ENCODE data around the gene SLC26A4. TPM values are rescaled to one million over a fixed set of nuclear protein-coding genes. Genes with fewer than 3 reads are reported as not detected.

Gene SLC26A4
- 1.0 TPM for total RNA-seq
- long read RNA-seq, partial matches to known transcripts, result 0 of 3 reads
- long read RNA-seq, other reads (novel, unspliced or antisense), result 3 of 3 reads

GRCh38 chr7:107660381-107661080 is at the start of gene SLC26A4:
Gene SLC26A4 (plus strand): TSS chr7:107660828. CDS start chr7:107661642, 814 bp downstream.
- Histone ChIP-seq H3K4me1 (peaks cover 15% of the 10 kb centered on the region), H3K36me3 (no peaks in the 10 kb centered on the region), H3K9me3 (no peaks in the 10 kb centered on the region), H3K27me3 (peaks cover 42% of the 10 kb centered on the region), H3K4me3 (peak within 1 kb of the TSS; percentile 53), H3K27ac (no peak within 1 kb of the TSS)
- DNase-seq (no peak), ATAC-seq (peak; percentile 30)
- intact Hi-C loops (cut with DNase I), result no loop called here
- no peak for TF ChIP-seq CTCF (IDR thresholded peaks at IDR 0.05)

GRCh38 chr7:107613439-107613838 is 47.2 kb upstream of the SLC26A4 start:
- intact Hi-C loops (cut with DNase I), result no loop called here

GRCh38 chr7:107613948-107614347 is 46.7 kb upstream of the SLC26A4 start:
- TF ChIP-seq CTCF (IDR thresholded peaks at IDR 0.05), result no peak
- DNase-seq (no peak), ATAC-seq (no peak)
- intact Hi-C loops (cut with DNase I), result no loop called here
- no peaks in the 10 kb centered on the region for H3K9me3 ChIP-seq
- H3K27me3 ChIP-seq, result no peaks in the 10 kb centered on the region
- H3K4me1 ChIP-seq, result no peaks in the 10 kb centered on the region
- H3K36me3 ChIP-seq, result peaks cover 47% of the 10 kb centered on the region
- H3K4me3 ChIP-seq, result no peak overlapping the region
- no peak overlapping the region for H3K27ac ChIP-seq

More at GRCh38 chr7:107613439-107613838, 47.2 kb upstream of the SLC26A4 start:
- Histone ChIP-seq H3K4me3 (no peak overlapping the region), H3K27me3 (no peaks in the 10 kb centered on the region), H3K36me3 (peaks cover 47% of the 10 kb centered on the region), H3K9me3 (no peaks in the 10 kb centered on the region), H3K27ac (no peak overlapping the region), H3K4me1 (no peaks in the 10 kb centered on the region)
- no peak for ATAC-seq
- DNase-seq, result no peak
- no peak for TF ChIP-seq CTCF (IDR thresholded peaks at IDR 0.05)

GRCh38 chr7:107614425-107614824 is 46.2 kb upstream of the SLC26A4 start:
- peaks cover 47% of the 10 kb centered on the region for H3K36me3 ChIP-seq
- no peak overlapping the region for H3K27ac ChIP-seq
- intact Hi-C loops (cut with DNase I), result no loop called here
- no peak overlapping the region for H3K4me3 ChIP-seq
- no peaks in the 10 kb centered on the region for H3K4me1 ChIP-seq
- no peaks in the 10 kb centered on the region for H3K9me3 ChIP-seq
- ATAC-seq (no peak), DNase-seq (no peak)
- TF ChIP-seq CTCF (IDR thresholded peaks at IDR 0.05), result no peak
- no peaks in the 10 kb centered on the region for H3K27me3 ChIP-seq

- H3K36me3 ChIP-seq, result peaks cover 54% of the 10 kb centered on the region
- TF ChIP-seq CTCF (IDR thresholded peaks at IDR 0.05), result no peak
- DNase-seq (no peak), ATAC-seq (no peak)
- no peak overlapping the region for H3K27ac ChIP-seq
- no peaks in the 10 kb centered on the region for H3K4me1 ChIP-seq
- intact Hi-C loops (cut with DNase I), result no loop called here
- no peaks in the 10 kb centered on the region for H3K27me3 ChIP-seq
- H3K9me3 ChIP-seq, result no peaks in the 10 kb centered on the region
- no peak overlapping the region for H3K4me3 ChIP-seq
Observed at GRCh38 chr7:107615910-107616680, 44.5 kb upstream of the SLC26A4 start.
